HepG2 (cell line): ENCODE results near the gene CAVIN3. TPM values are rescaled to one million over a fixed set of nuclear protein-coding genes. Genes with fewer than 3 reads are reported as not detected.

Experiments
- ATAC-seq: fragments of 200-7000 bp; cut with Tn5 transposase; 3 replicates; pipeline ENCODE4 v1.9.1; 2020; ENCODE audit warnings: mild to moderate bottlenecking, moderate library complexity
- BruUV-seq: library from RNA; stranded (reverse); fragments of 400-500 nt; replicated peaks from 2 replicates; lab custom pipeline; 2021; lab: Mats Ljungman, UMichigan
- CTCF ChIA-PET: fragments of 300-600 bp; formaldehyde crosslinking; extraction: SDS; loops from one replicate; lab custom pipeline; 2021; ENCODE audit warnings: low total read pairs, inconsistent platforms, low intra/inter-chr PET ratio; lab: Yijun Ruan, JAX
- POLR2A ChIA-PET: fragments of 350-600 bp; sonication (Branson Sonifier 250); formaldehyde crosslinking; loops from one replicate; lab custom pipeline; 2020; ENCODE audit warnings: antibody characterized with exemption, inconsistent platforms; lab: Yijun Ruan, JAX
- DNase-seq: peaks from one replicate; pipeline ENCODE4 v3.0.0-alpha.2; 2015; ENCODE audit warnings: low spot score
- FAIRE-seq: peaks from 3 replicates; lab custom pipeline; 2011; peaks lifted over from hg19 to GRCh38; lab: Jason Lieb, UNC
- H2AFZ ChIP-seq: one replicate; pipeline ENCODE4 v1.6.1; 2011; ENCODE audit warnings: low read length, inconsistent platforms
- H3K27ac ChIP-seq: fragments of 300-600 bp; 3 replicates; pipeline ENCODE4 v1.8.0; 2011; ENCODE audit warnings: mixed run types, mild to moderate bottlenecking, mixed read lengths, low read length, inconsistent platforms; ENCODE audit not compliant: insufficient read depth; ENCODE audit errors: extremely low read length
- H3K27me3 ChIP-seq, 2 experiments: fragments of 200-600 bp in 1 of 2; 2 replicates in 1 of 2; 3 replicates in 1 of 2; pipeline versions ENCODE4 v1.6.0 to v1.8.0; 2011; ENCODE audit warnings: low read length in 2 of 2, mild to moderate bottlenecking in 2 of 2, moderate library complexity in 2 of 2, inconsistent platforms in 1 of 2; ENCODE audit not compliant: insufficient read depth in 2 of 2, control insufficient read depth in 1 of 2
- H3K36me3 ChIP-seq, 2 experiments: fragments of 200-600 bp in 1 of 2; replicated peaks in 1 of 2; 2 replicates in 1 of 2; 3 replicates in 1 of 2; pipeline versions ENCODE4 v1.5.1 to v1.8.0; 2011; ENCODE audit warnings: low read length in 2 of 2, inconsistent platforms in 1 of 2; ENCODE audit not compliant: insufficient read depth in 2 of 2, control insufficient read depth in 1 of 2
- H3K4me1 ChIP-seq: 2 replicates; pipeline ENCODE4 v1.5.1; 2012; ENCODE audit warnings: low read length, inconsistent platforms; ENCODE audit not compliant: insufficient read depth
- H3K4me2 ChIP-seq: 2 replicates; pipeline ENCODE4 v1.6.0; 2011; ENCODE audit warnings: low read depth, low read length, inconsistent platforms
- H3K4me3 ChIP-seq, 3 experiments: fragments of 200-600 bp in 1 of 3; sonication (generic), shearing (Covaris generic) in 1 of 3; replicated peaks in 1 of 3; 2 replicates each; pipeline ENCODE4 v1.5.1; 2011 to 2016; ENCODE audit warnings: low read length in 3 of 3, inconsistent platforms in 2 of 3, low read depth in 2 of 3, mild to moderate bottlenecking in 2 of 3, control low read depth in 1 of 3, mixed read lengths in 1 of 3; ENCODE audit not compliant: insufficient read depth in 1 of 3
- H3K79me2 ChIP-seq: one replicate; pipeline ENCODE4 v1.6.1; 2011; ENCODE audit warnings: low read length, inconsistent platforms; ENCODE audit not compliant: insufficient read depth
- H3K9ac ChIP-seq: 2 replicates; pipeline ENCODE4 v1.6.0; 2011; ENCODE audit warnings: mild to moderate bottlenecking, low read depth, low read length, inconsistent platforms; ENCODE audit not compliant: insufficient read depth
- H3K9me3 ChIP-seq: 2 replicates; pipeline ENCODE4 v1.5.1; 2012; ENCODE audit warnings: mild to moderate bottlenecking, low read length
- H4K20me1 ChIP-seq: 2 replicates; pipeline ENCODE4 v1.6.0; 2011; ENCODE audit warnings: inconsistent platforms, mild to moderate bottlenecking, low read length, moderate library complexity; ENCODE audit not compliant: insufficient read depth
- ELF3 ChIP-seq: IDR thresholded peaks from 2 replicates; pipeline ENCODE4 v1.6.1; 2016; ENCODE audit warnings: missing genetic modification reagents, missing compliant biosample characterization
- FOXA3 ChIP-seq: IDR thresholded peaks from 2 replicates; pipeline ENCODE4 v1.6.1; 2016; ENCODE audit warnings: missing genetic modification reagents, missing compliant biosample characterization
- JARID2 ChIP-seq: sonication (generic); formaldehyde crosslinking; IDR thresholded peaks from 2 replicates; pipeline ENCODE4 v1.8.1; 2023; ENCODE audit warnings: missing genetic modification reagents, inconsistent platforms; ENCODE audit not compliant: insufficient replicate concordance
- JDP2 ChIP-seq: sonication (generic); formaldehyde crosslinking; IDR thresholded peaks from 2 replicates; pipeline ENCODE4 v1.8.1; 2022; ENCODE audit warnings: missing genetic modification reagents, borderline replicate concordance
- MED8 ChIP-seq: sonication (generic); formaldehyde crosslinking; IDR thresholded peaks from 2 replicates; pipeline ENCODE4 v1.8.1; 2023; ENCODE audit warnings: mild to moderate bottlenecking, missing genetic modification reagents; ENCODE audit not compliant: insufficient replicate concordance
- NCOA2 ChIP-seq: sonication (generic); formaldehyde crosslinking; IDR thresholded peaks from 2 replicates; pipeline ENCODE4 v1.8.0; 2022; ENCODE audit warnings: inconsistent platforms
- ZNF136 ChIP-seq: sonication (generic); formaldehyde crosslinking; IDR thresholded peaks from 2 replicates; pipeline ENCODE4 v1.8.1; 2022; ENCODE audit warnings: low read depth, mild to moderate bottlenecking, moderate library complexity, missing genetic modification reagents
- ZNF230 ChIP-seq: sonication (generic); formaldehyde crosslinking; IDR thresholded peaks from 2 replicates; pipeline ENCODE4 v1.4.0; 2020; ENCODE audit warnings: mild to moderate bottlenecking, missing genetic modification reagents
- ZNF496 ChIP-seq: sonication (generic); formaldehyde crosslinking; IDR thresholded peaks from 2 replicates; pipeline ENCODE4 v1.8.1; 2023; ENCODE audit warnings: mild to moderate bottlenecking, moderate library complexity, missing genetic modification reagents; ENCODE audit not compliant: insufficient replicate concordance
- ZNF644 ChIP-seq: IDR thresholded peaks from 2 replicates; pipeline ENCODE4 v1.6.1; 2016; ENCODE audit warnings: low read depth
- ZNF691 ChIP-seq: sonication (generic); formaldehyde crosslinking; IDR thresholded peaks from 2 replicates; pipeline ENCODE4 v1.4.0; 2020; ENCODE audit warnings: missing genetic modification reagents, low read depth, mild to moderate bottlenecking, borderline replicate concordance
- ZNF773 ChIP-seq: sonication (generic); formaldehyde crosslinking; IDR thresholded peaks from 2 replicates; pipeline ENCODE4 v1.4.0; 2020; ENCODE audit warnings: missing genetic modification reagents, borderline replicate concordance
- WGBS: methylation state at CpG from one replicate; pipeline ENCODE4 v1.1.6; 2017; ENCODE audit warnings: low lambda C conversion rate; 5-methylcytosine and 5-hydroxymethylcytosine counted together
- in situ Hi-C: cut with HindIII; loops from 2 replicates; pipeline ENCODE4 v1.10.0; 2017; ENCODE audit warnings: low pct_unique_long_range_greater_than_20kb; ENCODE audit not compliant: extremely low pct_ligation_motif_present
- intact Hi-C: fragments of 100-400 bp; cut with micrococcal nuclease; formaldehyde crosslinking; loops from one replicate; pipeline ENCODE4 v1.10.0; 2022; ENCODE audit not compliant: unreplicated experiment
- polyA plus RNA-seq, 8 experiments: library from polyadenylated mRNA; depleted of rRNA in 3 of 8; stranded (reverse) in 7 of 8; unstranded in 1 of 8; fragments of >200 nt; fragmentation: Illumina TruSeq in 4 of 8; extraction: Trizol in 4 of 8; gene quantifications; 2 replicates each; pipeline versions ENCODE4 v1.2.1 to v1.2.3, GENCODE V29; 2011 to 2016; ENCODE audit warnings: low read depth in 4 of 8, missing spikeins in 1 of 8, mixed read lengths in 1 of 8; ENCODE audit not compliant: insufficient read depth in 1 of 8
- total RNA-seq, 5 experiments: library from RNA; depleted of rRNA; stranded (reverse); fragments of >200 nt; fragmentation: Illumina TruSeq; extraction: Trizol; gene quantifications; 2 replicates each; pipeline ENCODE4 v1.2.3, GENCODE V29; 2016; ENCODE audit warnings: low read depth in 1 of 5
- TF ChIP-seq, protein P1 (sequence below): sonication (generic); formaldehyde crosslinking; IDR thresholded peaks from 2 replicates; pipeline ENCODE4 v1.9.0; 2022; ENCODE audit warnings: low read depth, missing genetic modification reagents
- TF ChIP-seq, protein P2 (sequence below): sonication (generic); formaldehyde crosslinking; IDR thresholded peaks from 2 replicates; pipeline ENCODE4 v1.5.0; 2020; ENCODE audit warnings: missing genetic modification reagents, mild to moderate bottlenecking, borderline replicate concordance

Gene CAVIN3
- total and polyA plus RNA-seq, 2 of the 13 experiments (the other 11 are each of a cell fraction or from before 2014, with no cell fraction given) = not detected

DNA sequence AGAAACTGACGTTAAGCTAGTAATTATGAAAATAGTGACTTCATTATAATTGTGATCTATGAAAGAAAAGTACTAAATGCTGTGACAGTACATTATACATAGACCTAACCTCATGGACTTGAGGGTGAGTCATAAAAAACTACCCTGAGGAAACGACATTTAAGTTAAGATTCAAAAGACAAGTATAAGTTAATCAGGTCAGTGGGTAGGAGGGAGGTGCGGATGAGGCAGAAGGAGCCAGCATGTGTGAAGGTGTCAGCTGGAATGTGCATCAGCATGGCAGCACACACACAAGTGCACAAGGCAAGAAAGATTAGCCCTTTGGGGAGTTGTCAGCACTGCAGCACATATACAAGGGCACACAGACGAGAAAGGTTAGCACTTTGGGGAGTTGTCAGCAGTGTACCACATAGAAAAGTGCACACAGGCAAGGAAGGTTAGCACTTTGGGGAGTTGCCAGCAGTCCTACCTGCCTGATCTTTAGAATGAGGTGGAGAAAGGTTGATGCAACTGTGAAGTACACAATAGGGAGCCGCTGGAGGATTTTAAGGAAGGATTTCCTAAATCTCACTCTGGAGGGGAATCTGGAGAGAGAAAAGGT, 31.6 kb upstream of the CAVIN3 start:
- Histone ChIP-seq H3K4me3 (no peak overlapping the region), H3K9me3 (no peaks in the 10 kb centered on the region), H3K36me3 (no peaks in the 10 kb centered on the region), H3K79me2 (no peaks in the 10 kb centered on the region), H3K4me1 (peaks cover 22% of the 10 kb centered on the region), H3K27ac (no peak overlapping the region), H2AFZ (no peak overlapping the region), H4K20me1 (no peaks in the 10 kb centered on the region), H3K4me2 (no peak overlapping the region), H3K9ac (no peak overlapping the region), H3K27me3 (no peaks in the 10 kb centered on the region)
- 22% methylated on average over 5 of the region's 5 CpGs for WGBS
- ChIA-PET CTCF (interaction anchor here (1.3 to 2.6 kb wide), 2 partner anchors 101 to 102 kb away, joined by 4 to 32 read pairs; no protein-coding TSS in a partner anchor), POLR2A (no interaction called here)
- BruUV-seq = no TSS peak
- DNase-seq = no peak
- FAIRE-seq = no peak
- ATAC-seq = no peak
- TF ChIP-seq ZNF496 (CRISPR knock-in tag) (no peak), MED8 (CRISPR knock-in tag) (no peak), FOXA3 (no peak), ZNF644 (CRISPR knock-in tag) (no peak), ZNF773 (CRISPR knock-in tag) (no peak), ELF3 (CRISPR knock-in tag) (no peak), ZNF136 (CRISPR knock-in tag) (no peak), JDP2 (no peak), ZNF691 (CRISPR knock-in tag) (no peak), NCOA2 (CRISPR knock-in tag) (no peak), ZNF230 (CRISPR knock-in tag) (no peak), JARID2 (CRISPR knock-in tag) (no peak)
- TF ChIP-seq, protein P1, sequence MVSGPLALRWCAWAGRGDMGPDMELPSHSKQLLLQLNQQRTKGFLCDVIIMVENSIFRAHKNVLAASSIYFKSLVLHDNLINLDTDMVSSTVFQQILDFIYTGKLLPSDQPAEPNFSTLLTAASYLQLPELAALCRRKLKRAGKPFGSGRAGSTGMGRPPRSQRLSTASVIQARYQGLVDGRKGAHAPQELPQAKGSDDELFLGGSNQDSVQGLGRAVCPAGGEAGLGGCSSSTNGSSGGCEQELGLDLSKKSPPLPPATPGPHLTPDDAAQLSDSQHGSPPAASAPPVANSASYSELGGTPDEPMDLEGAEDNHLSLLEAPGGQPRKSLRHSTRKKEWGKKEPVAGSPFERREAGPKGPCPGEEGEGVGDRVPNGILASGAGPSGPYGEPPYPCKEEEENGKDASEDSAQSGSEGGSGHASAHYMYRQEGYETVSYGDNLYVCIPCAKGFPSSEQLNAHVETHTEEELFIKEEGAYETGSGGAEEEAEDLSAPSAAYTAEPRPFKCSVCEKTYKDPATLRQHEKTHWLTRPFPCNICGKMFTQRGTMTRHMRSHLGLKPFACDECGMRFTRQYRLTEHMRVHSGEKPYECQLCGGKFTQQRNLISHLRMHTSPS = no peak
- TF ChIP-seq, protein P2, sequence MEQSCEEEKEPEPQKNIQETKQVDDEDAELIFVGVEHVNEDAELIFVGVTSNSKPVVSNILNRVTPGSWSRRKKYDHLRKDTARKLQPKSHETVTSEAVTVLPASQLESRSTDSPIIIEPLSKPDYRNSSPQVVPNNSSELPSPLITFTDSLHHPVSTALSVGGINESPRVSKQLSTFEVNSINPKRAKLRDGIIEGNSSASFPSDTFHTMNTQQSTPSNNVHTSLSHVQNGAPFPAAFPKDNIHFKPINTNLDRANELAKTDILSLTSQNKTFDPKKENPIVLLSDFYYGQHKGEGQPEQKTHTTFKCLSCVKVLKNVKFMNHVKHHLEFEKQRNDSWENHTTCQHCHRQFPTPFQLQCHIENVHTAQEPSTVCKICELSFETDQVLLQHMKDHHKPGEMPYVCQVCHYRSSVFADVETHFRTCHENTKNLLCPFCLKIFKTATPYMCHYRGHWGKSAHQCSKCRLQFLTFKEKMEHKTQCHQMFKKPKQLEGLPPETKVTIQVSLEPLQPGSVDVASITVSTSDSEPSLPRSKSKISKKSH = no peak
- intact Hi-C loops (loop anchor here (2.0 to 10.0 kb wide), 3 partner anchors 55 to 877 kb away; no protein-coding TSS in a partner anchor), in situ Hi-C loops (loop anchor here (5.0 kb wide), 1 partner anchor 100 kb away; no protein-coding TSS in a partner anchor)
